ENCODE data around the gene MRPL9.
"Not testable (repeated sequence)": the region's sequence is repeated elsewhere in the genome, so short reads cannot be mapped to it uniquely, and the experiment has no call there.

MRPL9 gene

GRCh38 chr1:151782741-151783140 is 19.4 kb upstream of the MRPL9 start:
- no peak for DNase-seq

- not testable (repeated sequence) for DNase-seq
Observed at GRCh38 chr1:151782026-151782425, 18.7 kb upstream of the MRPL9 start.

- DNase-seq = not testable (repeated sequence)
Observed at GRCh38 chr1:151780736-151781135, 17.4 kb upstream of the MRPL9 start.

GRCh38 chr1:151779852-151780251 is 16.6 kb upstream of the MRPL9 start:
- DNase-seq = no peak

GRCh38 chr1:151777317-151777716 is 14.0 kb upstream of the MRPL9 start:
- DNase-seq = no peak

GRCh38 chr1:151776665-151777062 is 13.4 kb upstream of the MRPL9 start:
- no peak for DNase-seq

- DNase-seq = no peak
Observed at GRCh38 chr1:151775894-151776664, 12.8 kb upstream of the MRPL9 start.

- DNase-seq = no peak
Observed at GRCh38 chr1:151774256-151774922, 11.1 kb upstream of the MRPL9 start.

- DNase-seq = no peak
Observed at GRCh38 chr1:151773702-151774101, 10.4 kb upstream of the MRPL9 start.

GRCh38 chr1:151769270-151769669 is 6.0 kb upstream of the MRPL9 start:
- not testable (repeated sequence) for DNase-seq

- not testable (repeated sequence) for DNase-seq
Observed at GRCh38 chr1:151768351-151769066, 5.2 kb upstream of the MRPL9 start.

- DNase-seq = no peak
Observed at GRCh38 chr1:151763990-151764389, 694 bp upstream of the MRPL9 start.

- no peak for DNase-seq
Observed at GRCh38 chr1:151760597-151761385, 2.5 kb downstream of the MRPL9 start.

- no peak for DNase-seq
Observed at GRCh38 chr1:151759241-151759640, 4.1 kb downstream of the MRPL9 start.

- DNase-seq = no peak
Observed at GRCh38 chr1:151756291-151756690, 7.0 kb downstream of the MRPL9 start.

- DNase-seq = no peak
Observed at GRCh38 chr1:151741516-151741915, 21.8 kb downstream of the MRPL9 start.

GRCh38 chr1:151739590-151740355 is 23.5 kb downstream of the MRPL9 start:
- DNase-seq = no peak

GRCh38 chr1:151737479-151737878 is 25.8 kb downstream of the MRPL9 start:
- DNase-seq = no peak

GRCh38 chr1:151737026-151737425 is 26.3 kb downstream of the MRPL9 start:
- DNase-seq = no peak

GRCh38 chr1:151733995-151734394 is 29.3 kb downstream of the MRPL9 start:
- DNase-seq = not testable (repeated sequence)

GRCh38 chr1:151733126-151733525 is 30.2 kb downstream of the MRPL9 start:
- no peak for DNase-seq

- no peak for DNase-seq
Observed at GRCh38 chr1:151729966-151730291, 33.4 kb downstream of the MRPL9 start.
